NOMO-1 treated with dmso at 0.1 percent for 144 hours (cell line): Measurements from ENCODE around the gene EPB42.
"Not testable (repeated sequence)": the region's sequence is repeated elsewhere in the genome, so short reads cannot be mapped to it uniquely, and the experiment has no call there.

Source experiments
- DNase-seq: peaks from one replicate; lab custom pipeline; 2025; ENCODE audit not compliant: unreplicated experiment; lab: John Stamatoyannopoulos, UW

Gene EPB42

DNA sequence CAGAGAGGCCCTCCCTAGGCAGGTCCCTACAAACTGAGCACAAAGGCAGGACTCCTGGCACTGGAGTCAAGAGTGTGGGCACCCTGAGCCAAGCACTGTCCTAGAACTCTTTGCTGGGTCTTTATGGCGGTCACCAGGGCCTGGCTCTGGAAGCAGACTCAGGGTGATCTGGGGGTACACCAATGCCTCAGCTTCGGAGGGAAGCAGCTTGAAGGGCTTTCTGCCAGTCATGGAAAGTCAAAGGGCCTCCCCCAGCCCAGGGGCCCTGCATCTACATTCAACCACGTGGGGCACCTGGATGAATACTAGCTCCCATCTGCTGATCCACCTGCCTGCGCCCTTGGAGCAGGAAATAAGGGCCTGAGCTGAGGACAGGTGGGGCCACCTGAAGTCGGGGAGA is 7.4 kb downstream of the EPB42 start:
- no peak for DNase-seq

DNA sequence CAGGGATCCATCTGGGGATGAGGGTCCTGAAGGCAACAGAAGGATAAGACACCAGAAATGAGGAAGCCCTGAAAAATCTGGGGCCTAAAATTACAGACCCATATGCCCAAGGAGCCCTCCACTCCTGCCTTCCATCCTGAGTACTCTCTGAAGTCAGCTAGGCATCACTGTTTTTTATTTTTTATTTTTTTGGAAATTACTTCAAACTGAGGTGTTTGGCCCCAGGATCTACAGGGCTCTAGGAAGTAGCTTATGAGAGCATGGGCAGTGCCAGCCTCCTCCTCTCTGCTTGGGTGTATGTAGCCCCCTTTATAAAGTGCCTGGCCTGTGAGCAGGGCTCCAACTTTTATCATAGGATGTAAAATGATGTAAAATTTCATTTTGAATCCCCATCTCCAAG is 7.9 kb downstream of the EPB42 start:
- DNase-seq = no peak

DNA sequence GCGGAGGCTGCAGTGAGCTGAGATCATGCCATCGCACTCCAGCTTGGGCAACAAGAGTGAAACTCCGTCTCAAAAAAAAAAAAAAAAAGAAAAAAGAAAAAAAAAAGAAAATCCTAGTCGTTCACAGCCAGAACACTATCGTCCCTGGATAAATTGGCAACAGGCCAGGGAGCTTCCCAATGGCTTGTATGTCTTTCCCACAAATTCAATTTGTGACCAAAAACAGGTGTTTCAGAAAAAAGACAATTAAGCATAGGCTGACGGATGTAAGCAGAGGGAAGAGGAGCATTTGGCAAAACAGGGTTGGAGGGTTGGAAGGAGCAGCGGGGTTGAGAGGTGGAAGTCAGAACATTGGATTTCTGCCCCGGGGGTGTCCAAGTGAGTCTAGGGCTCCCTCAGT is 8.5 kb downstream of the EPB42 start:
- DNase-seq = no peak

DNA sequence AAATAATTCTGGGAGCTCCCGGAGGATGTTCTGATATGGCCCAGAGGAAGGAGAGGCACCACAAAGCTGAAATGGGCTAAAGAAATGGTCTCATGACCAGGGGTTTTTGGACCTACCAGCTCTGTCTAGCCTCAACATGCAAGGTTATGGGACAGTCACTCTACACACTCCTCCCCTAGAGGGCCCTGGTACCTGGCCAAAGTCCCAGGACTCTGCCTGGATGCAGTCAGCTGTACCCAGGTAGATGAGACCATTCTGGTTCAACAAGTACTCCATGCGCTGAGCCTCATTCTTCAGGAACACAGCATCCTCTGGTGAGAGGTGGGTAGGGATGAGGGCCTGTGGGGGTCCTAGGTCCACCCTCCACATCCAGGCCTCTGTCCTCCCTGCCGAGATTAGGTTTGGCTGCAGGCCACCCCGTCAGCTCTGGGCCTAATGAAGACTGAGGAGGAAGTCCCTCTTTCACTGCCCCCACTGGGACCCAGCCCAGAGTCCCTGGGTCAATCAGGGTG is 9.5 kb downstream of the EPB42 start:
- no peak for DNase-seq

DNA sequence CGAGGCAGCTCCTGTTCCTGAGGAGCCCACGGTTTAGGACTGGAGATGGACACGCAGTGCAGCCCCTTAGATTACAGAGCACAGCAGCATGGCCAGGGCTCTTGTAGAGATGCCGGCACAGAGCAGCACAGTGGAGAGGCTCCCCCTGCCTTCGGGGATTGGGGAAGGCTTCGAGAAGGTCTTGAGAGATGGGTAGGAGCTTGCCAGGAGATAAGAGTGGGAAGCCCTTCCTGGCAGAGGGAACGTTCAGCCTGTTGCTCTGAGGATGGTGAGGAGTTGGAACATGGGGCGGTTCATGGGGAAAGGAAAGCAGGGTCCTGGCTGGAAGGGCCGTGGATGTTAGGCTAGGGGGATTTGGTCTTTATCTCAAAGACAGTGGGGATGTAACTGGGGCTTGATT is 10.0 kb downstream of the EPB42 start:
- no peak for DNase-seq

DNA sequence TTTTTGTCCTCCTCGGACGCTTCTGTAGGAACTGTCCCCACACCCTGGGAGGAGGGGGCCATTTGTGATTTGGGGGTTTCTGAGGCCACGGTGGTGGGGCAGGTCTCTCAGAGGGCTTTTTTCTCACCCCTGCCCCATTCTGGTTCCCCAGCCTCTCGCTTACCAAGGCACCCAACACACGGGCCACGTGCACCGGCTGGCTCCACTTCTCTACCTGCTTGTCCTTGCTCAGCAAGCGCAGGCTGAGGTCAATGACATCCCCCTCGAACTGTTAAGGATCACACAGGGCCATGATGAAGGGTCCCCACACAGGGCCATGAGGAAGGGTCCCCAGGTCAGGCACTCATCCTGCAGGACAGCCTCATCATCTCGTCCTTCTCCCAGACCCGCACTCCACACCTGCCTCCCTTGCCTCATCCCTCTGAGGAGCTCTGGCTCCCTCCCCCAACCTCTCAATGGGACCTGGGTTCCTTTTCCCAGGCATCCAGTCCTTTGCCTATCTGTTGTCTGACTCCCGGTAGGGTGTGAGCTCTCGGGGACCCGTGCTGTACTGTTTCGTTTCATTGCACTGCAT is 10.6 kb downstream of the EPB42 start:
- DNase-seq = no peak

DNA sequence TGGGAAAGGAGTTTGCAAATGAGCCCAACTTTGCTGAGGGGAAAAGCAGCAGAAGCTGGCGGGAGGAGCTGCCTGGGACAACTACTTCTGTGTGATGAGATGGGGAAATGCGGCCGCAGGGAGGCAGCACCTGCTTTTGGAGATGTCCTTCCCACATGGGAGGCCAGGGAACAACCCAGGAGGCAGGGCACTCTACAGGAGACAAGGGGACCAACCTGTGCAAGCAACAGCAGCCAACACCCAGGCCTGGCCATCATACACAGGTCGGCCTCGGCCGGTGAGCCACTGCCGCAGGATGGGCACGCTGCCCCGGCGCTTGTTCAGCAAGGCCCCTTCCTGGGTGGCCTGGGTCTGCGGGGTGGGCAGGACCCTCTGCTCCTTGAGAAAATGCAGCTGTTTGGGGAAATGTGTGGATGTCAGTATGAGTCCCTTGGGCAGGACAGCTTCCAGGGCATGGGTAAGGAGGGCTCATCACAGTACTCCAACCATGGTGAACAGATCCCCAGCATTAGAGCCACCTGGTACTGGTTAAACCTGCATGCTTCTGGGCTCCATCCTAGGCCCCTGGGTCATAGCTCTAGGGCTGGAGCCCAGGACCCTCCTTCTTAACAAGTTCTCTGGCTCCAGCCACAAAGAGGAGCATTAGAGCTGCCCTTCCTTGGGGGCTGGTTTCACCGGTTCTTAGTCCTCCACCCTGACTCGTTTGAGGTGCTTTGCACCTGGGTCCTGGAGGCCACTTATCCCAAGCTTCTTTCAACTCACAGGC is 11.6 kb downstream of the EPB42 start:
- DNase-seq = no peak

DNA sequence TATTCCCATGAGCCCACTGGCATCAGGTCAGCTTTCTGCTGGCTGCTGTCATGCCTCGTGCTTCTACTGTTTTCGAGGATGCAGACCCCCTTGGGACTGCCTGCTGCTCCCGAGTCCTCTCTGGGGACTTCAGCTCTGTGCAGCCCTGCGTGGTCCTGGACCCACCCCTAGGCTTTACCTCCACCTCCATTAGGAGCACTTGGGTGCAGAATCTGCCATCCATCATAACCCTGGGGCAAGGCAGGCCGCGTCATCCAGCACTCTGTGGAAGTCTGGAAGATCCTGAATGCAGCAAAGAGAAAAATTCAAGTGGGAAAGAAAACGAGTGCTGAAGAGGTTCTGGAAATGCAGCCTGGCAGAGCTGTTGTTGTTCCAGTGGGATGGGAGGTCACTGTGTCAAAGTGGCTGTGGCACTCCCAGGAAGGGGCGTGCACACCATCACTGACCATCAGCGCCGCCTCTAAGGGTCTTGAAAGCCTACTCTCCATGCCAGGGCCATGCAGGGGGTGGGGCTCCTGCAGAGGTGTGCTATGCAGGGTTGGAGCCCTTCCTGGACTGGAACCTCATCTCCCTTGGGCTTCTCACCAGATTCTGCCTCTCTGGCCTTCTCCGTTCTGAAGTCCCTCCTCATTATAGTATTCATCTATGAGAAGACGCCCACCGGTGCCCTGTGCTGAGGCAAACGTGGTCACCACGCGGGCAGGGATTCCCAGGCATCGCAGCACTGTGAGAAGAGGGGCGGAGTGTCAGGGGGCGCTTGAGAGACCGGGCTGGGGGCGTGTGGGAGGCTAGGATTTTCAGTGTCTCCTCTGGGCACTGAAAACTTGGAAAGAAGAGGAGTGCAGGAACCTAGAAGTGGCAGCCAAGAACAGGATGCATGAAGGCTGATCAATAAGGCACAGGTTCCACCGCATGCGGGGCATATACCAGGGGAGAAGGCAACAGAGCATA is 12.5 kb downstream of the EPB42 start:
- no peak for DNase-seq

DNA sequence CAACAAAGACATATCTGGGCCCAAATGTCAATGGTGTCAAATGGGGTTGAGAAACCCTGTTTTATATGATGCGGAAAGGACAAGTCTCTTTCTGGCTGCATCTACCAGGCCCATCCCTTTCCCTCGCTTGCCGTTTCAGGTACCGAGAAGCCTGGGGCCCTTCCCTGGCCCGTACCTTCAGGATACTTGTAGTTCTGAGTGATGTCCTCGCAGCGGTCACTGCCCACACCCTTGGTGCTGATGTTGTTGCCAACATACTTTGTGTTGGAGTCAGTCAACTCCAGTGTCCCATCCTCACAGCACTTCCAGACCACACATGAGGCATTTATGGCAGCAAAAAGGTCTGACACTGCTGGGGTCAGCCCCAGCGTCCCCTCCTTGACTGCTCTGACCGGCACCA is 13.8 kb downstream of the EPB42 start:
- no peak for DNase-seq

DNA sequence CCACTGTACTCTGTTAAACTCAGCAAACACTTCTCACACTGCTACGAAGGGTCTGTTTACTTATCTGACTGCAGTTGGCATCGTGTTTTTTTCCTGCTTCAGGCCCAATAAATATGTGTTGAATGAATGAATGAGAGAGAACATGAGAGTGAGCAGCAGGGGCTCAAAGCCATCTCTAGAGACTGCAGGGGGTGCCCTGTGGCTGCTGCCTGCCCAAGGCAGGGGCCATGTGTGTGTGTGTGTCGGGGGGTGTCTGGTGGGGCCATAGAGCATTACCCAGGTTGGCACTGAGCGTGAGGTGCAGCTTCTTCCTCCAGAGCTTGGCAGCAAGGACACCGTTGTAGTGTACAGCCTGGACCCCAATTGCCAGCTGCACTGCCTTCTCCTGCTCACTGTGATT is 14.8 kb downstream of the EPB42 start:
- no peak for DNase-seq

DNA sequence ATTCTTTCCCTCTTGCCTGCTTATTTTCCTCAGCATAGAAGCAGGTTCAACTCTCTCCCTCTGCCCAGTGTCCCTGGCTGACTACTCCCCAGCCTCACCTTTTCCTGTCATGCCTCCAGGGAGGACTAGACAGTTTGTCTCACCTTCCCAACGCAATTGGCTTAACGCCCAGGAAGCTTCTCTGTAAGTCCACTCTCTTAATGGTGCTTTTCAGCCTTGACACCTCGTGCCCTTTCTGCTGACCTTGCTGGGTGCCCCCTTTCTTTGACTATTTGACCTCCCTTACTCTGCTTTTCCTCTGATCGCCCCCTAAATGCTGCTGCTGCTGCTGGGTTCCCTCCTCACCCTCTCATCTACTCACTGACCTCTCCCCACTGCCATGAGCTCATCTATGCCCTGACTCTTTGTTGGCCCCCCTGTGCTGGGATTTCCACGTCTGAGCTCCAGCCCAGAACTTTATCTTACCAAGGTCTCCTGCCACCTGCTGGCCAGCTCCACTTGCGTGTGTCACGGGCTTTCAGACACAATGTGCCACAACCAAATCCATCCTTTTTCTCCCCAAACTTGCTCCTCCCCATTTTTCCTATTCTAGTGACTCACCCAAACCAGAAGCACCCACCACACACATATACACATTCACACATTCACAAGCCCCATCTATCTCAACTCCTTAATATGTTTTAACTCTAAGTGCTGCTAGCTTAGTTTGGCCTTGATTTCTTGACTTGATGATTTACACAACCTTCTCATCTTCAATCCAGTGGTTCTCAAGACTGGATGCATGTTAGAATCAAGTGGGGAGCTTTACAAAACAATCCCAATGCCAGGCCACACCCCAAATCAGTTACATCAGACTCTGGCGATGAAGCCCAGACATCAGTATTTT is 16.6 kb downstream of the EPB42 start:
- DNase-seq = no peak

DNA sequence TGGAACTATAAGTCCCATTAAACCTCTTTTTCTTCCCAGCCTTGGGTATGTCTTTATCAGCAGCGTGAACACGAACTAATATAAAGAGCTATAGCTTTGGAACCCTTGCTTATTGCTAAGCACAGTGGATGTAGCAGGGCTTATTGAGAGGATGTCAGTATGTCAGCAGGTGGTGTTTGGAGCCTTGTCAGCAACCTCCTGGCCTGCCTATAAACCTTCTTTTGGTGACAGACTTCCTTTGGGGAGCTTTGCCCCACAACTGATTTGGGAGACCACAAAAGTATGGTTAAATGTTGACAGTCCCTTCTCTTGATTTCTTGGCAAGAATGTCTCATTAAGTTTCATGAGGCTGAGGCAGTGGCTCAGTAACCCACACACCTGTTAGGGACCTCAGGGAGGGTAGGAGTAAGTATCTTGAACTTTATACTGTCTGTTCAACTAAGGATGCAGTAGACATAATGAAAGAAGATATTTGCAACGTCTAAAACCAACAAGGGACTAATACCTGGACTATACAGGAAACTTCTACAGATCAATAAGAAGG is 20.8 kb downstream of the EPB42 start:
- DNase-seq = no peak

DNA sequence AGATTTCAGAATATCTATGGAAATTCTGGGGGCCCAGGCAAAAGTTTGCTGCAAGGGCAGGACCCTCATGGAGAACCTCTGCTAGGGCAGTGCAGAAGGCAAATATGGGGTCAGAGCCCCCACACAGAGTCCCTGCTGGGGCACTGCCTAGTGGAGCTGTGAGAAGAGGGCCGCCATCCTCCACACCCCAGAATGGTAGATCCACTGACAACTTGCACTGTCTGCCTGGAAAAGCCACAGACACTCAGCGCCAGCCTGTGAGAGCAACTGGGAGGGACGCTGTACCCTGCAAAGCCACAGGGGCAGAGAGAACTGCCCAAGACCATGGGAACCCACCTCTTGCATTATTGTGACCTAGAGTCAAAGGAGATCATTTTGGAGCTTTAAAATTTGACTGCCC is 21.8 kb downstream of the EPB42 start:
- DNase-seq = no peak

DNA sequence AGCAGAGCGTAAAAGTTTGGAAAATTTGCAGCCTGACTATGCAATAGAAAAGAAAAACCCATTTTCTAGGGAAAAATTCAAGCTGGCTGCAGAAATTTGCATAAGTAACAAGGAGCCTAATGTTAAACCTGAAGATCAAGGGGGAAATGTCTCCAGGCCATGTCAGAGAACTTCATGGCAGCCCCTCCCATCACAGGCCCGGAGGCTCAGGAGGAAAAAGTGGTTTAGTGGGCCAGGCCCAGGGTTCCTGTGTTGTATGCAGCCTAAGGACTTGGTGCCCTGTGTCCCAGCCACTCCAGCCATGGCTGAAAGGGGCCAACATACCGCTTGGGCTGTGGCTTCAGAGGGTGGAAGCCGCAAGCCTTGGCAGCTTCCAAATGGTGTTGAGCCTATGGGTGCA is 22.3 kb downstream of the EPB42 start:
- not testable (repeated sequence) for DNase-seq

DNA sequence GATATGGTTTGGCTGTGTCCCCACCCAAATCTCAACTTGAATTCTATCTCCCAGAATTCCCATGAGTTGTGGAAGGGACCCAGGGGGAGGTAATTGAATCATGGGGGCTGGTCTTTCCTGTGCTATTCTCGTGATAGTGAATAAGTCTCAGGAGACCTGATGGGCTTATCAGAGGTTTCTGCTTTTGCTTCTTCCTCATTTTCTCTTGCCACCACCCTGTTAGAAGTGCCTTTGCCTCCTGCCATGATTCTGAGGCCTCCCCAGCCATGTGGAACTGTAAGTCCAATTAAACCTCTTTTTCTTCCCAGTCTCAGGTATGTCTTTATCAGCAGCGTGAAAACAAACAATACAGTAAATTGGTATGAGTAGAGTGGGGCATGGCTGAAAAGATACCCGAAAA is 23.0 kb downstream of the EPB42 start:
- not testable (repeated sequence) for DNase-seq

DNA sequence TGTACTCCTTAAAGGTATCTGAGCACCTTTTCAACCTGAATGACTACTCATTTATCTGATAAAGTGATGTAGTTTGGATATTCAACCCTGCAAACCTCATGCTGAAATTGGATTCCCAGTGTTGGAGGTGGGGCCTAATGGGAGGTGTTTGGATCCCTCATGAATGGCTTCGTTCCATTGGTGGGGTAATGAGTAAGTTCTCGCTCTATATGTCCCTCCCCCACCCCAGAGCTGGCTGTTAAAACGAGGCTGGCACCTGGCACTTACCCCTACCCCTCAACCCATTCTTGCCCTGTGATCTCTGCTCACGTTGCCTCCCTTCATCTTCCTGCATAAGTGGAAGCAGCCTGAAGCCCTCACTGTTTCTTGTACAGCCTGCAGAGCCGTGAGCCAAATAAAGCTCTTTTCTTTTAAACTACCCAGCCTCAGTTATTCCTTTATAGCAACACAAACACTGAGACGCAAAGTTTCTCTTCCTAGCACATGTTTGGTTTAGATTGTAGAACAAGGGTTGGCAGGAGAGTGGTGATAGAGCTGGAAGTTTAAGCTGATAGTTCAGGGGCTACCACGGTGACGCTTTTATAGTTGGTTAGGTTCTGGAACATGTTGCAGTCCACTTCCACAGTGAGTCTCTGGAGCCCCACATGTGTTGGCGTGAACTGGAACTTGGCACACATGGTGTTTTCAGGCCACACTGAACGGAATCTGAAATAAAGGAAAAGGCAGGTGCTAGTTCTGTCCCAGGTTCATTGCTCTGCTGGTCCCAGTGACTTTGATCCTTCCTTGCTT is 23.9 kb downstream of the EPB42 start:
- no peak for DNase-seq

DNA sequence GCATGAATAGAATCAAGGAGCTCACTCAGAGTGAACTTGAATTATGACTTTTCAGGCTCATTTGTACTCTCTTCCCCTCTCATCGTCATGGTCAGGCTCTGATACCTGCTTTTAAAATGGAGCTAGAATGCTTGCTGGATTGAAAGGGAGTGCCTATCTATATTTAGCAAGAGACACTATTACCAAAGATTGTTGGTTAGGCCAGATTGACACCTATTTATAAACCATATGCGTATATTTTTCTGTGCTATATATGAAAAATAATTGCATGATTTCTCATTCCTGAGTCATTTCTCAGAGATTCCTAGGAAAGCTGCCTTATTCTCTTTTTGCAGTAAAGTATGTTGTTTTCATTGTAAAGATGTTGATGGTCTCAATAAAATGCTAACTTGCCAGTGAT is 26.0 kb downstream of the EPB42 start:
- DNase-seq = no peak

DNA sequence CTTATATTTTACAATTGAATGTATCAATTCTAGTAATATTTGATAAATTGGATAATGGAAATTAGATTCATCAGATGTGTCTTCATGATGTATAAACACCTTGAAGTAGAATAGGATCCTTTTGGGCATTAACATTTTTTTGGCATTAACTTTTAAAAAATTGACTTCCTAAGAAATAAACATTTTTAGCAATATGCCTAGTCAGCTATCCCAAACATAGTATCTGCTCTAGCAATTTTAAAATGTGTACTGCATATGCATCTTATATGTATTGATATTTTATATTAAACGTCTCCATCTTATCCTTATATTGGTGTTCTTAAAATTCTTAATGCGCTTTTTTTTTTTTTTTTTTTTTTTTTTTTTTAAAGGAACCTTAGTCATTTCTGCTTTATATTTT is 27.1 kb downstream of the EPB42 start:
- DNase-seq = no peak

DNA sequence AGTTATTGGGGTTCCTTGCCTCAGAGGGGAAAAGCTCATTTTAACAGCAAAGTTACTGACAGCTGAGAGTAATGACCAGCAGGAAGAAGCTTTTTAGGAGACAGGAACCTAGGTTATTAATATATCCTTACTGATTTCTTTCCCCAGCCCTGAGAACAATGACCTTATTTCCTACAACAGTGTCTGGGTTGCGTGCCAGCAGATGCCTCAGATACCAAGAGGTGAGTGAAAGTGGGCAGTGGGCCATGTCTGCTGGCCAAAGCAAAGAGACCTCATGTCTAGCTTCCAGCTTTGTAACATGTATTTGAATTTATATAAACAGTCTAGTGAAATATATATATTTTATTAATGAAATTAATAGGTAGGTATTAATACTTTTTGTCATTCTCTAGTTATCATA is 30.6 kb downstream of the EPB42 start:
- DNase-seq = no peak

DNA sequence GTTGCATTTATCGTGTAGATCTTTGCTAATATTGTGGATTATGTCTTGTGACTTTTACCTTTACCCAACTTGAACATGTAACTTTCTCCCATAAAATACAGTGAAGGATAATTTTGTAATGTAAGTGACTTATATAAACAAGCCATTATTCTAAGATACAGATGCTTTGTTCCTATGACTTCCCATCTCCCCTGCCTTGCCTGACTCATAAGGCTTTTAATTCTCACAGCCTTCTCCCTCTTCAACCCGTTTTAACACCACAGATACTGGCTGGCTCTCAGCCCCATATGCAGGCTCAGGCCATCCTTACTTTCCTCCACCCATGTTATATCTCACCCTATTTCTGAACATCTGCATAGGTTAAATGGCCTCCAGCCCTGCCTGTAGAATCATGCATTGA is 31.5 kb downstream of the EPB42 start:
- no peak for DNase-seq
